HepG2 (cell line): ENCODE results near the gene TLR9. TPM values are rescaled to one million over a fixed set of nuclear protein-coding genes. Genes with fewer than 3 reads are reported as not detected.

Experiments used
- CHD4 ChIP-seq: fragments of 200-600 bp; sonication (generic); IDR thresholded peaks from 2 replicates; pipeline ENCODE4 v1.7.0; 2017; ENCODE audit warnings: mild to moderate bottlenecking, low read length, borderline replicate concordance
- DMAP1 ChIP-seq: IDR thresholded peaks from 2 replicates; pipeline ENCODE4 v1.6.1; 2016
- EED ChIP-seq: sonication (generic); formaldehyde crosslinking; IDR thresholded peaks from 2 replicates; pipeline ENCODE4 v1.5.0; 2020; ENCODE audit warnings: mild to moderate bottlenecking, missing genetic modification reagents
- FOXM1 ChIP-seq: sonication (generic); formaldehyde crosslinking; IDR thresholded peaks from 2 replicates; pipeline ENCODE4 v1.5.0; 2020; ENCODE audit warnings: missing genetic modification reagents
- KLF6 ChIP-seq: IDR thresholded peaks from 2 replicates; pipeline ENCODE4 v1.8.0; 2016; ENCODE audit warnings: missing biosample characterization, missing genetic modification reagents
- NFKB2 ChIP-seq: sonication (generic); formaldehyde crosslinking; IDR thresholded peaks from 2 replicates; pipeline ENCODE4 v1.4.0; 2020; ENCODE audit warnings: missing genetic modification reagents, borderline replicate concordance
- TAF1 ChIP-seq: sonication (generic); formaldehyde crosslinking; IDR thresholded peaks from 2 replicates; pipeline ENCODE4 v1.4.0; 2020; ENCODE audit warnings: missing genetic modification reagents
- ZBTB38 ChIP-seq: sonication (generic); formaldehyde crosslinking; IDR thresholded peaks from 2 replicates; pipeline ENCODE4 v1.5.1; 2020; ENCODE audit warnings: mild to moderate bottlenecking, missing genetic modification reagents
- ZNF501 ChIP-seq: sonication (generic); formaldehyde crosslinking; IDR thresholded peaks from 2 replicates; pipeline ENCODE4 v1.5.1; 2020; ENCODE audit warnings: mild to moderate bottlenecking, moderate library complexity, missing genetic modification reagents
- ZNF619 ChIP-seq: sonication (generic); formaldehyde crosslinking; IDR thresholded peaks from 2 replicates; pipeline ENCODE4 v1.4.0; 2020; ENCODE audit warnings: mild to moderate bottlenecking, missing genetic modification reagents
- ZNF841 ChIP-seq: sonication (generic); formaldehyde crosslinking; IDR thresholded peaks from 2 replicates; pipeline ENCODE4 v1.8.1; 2023; ENCODE audit warnings: missing genetic modification reagents, borderline replicate concordance
- ZSCAN21 ChIP-seq: sonication (generic); formaldehyde crosslinking; IDR thresholded peaks from 2 replicates; pipeline ENCODE4 v1.8.0; 2022; ENCODE audit warnings: mild to moderate bottlenecking, missing genetic modification reagents, moderate library complexity, borderline replicate concordance
- ZSCAN31 ChIP-seq: sonication (generic); formaldehyde crosslinking; IDR thresholded peaks from 2 replicates; pipeline ENCODE4 v1.5.0; 2020; ENCODE audit warnings: low read depth, mild to moderate bottlenecking, missing genetic modification reagents
- polyA plus RNA-seq, 8 experiments: library from polyadenylated mRNA; depleted of rRNA in 3 of 8; stranded (reverse) in 7 of 8; unstranded in 1 of 8; fragments of >200 nt; fragmentation: Illumina TruSeq in 4 of 8; extraction: Trizol in 4 of 8; gene quantifications; 2 replicates each; pipeline versions ENCODE4 v1.2.1 to v1.2.3, GENCODE V29; 2011 to 2016; ENCODE audit warnings: low read depth in 4 of 8, missing spikeins in 1 of 8, mixed read lengths in 1 of 8; ENCODE audit not compliant: insufficient read depth in 1 of 8
- total RNA-seq, 5 experiments: library from RNA; depleted of rRNA; stranded (reverse); fragments of >200 nt; fragmentation: Illumina TruSeq; extraction: Trizol; gene quantifications; 2 replicates each; pipeline ENCODE4 v1.2.3, GENCODE V29; 2016; ENCODE audit warnings: low read depth in 1 of 5
- TF ChIP-seq, protein P1 (sequence below): sonication (generic); formaldehyde crosslinking; IDR thresholded peaks from 2 replicates; pipeline ENCODE4 v1.4.0; 2020; ENCODE audit warnings: mild to moderate bottlenecking, missing genetic modification reagents
- TF ChIP-seq, protein P2 (sequence below): sonication (generic); formaldehyde crosslinking; IDR thresholded peaks from 2 replicates; pipeline ENCODE4 v1.5.1; 2020; ENCODE audit warnings: missing genetic modification reagents, mild to moderate bottlenecking, borderline replicate concordance
- TF ChIP-seq, protein P3 (sequence below): sonication (generic); formaldehyde crosslinking; IDR thresholded peaks from 2 replicates; pipeline ENCODE4 v1.8.0; 2022; ENCODE audit warnings: mild to moderate bottlenecking, missing genetic modification reagents

The TLR9 gene
- total and polyA plus RNA-seq, 2 of the 13 experiments (the other 11 are each of a cell fraction or from before 2014, with no cell fraction given) = not detected

DNA sequence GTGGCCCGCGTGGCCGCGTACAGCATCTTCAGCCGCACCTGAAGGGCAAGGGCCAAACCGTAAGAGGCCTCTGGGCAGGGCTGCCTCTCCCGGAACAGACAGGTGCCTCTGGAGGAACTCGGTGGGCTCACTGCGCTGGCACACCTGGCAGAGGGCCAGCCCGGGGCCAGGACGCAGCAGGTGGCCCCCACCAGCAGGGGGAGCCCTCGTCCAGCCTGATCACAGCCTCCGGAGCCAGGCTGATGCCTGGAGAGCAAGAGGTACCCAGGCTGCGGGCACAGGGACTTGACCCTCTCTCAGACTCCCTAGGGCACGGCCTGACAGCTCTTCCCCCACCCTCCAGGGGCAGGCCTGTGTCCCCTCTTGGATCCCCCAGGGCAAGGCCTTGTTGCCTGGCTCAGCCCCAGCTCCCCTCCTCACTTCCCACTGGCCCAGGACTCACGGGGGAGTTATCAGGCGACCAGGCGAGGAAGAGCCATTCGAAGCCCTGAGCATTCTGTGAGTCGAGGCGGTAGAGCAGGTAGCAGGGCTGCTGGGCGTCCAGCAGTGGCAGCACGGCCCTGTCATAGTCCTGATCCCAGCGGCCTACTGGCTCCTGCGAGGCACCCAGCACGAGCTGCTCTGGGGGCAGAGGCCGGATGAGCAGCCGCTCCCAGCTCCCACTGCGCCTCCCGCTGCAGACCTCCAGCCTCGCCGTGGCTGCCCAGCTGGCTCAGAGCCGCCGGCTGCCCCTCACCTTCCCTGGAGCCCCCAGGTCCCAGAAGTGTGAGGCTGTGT is 6.2 kb upstream of the TLR9 start (continued):
- TF ChIP-seq CHD4 = no peak
- no peak for TF ChIP-seq DMAP1
- no peak for TF ChIP-seq ZBTB38 (CRISPR knock-in tag)
- TF ChIP-seq NFKB2 (CRISPR knock-in tag) = no peak
- TF ChIP-seq, protein P1, sequence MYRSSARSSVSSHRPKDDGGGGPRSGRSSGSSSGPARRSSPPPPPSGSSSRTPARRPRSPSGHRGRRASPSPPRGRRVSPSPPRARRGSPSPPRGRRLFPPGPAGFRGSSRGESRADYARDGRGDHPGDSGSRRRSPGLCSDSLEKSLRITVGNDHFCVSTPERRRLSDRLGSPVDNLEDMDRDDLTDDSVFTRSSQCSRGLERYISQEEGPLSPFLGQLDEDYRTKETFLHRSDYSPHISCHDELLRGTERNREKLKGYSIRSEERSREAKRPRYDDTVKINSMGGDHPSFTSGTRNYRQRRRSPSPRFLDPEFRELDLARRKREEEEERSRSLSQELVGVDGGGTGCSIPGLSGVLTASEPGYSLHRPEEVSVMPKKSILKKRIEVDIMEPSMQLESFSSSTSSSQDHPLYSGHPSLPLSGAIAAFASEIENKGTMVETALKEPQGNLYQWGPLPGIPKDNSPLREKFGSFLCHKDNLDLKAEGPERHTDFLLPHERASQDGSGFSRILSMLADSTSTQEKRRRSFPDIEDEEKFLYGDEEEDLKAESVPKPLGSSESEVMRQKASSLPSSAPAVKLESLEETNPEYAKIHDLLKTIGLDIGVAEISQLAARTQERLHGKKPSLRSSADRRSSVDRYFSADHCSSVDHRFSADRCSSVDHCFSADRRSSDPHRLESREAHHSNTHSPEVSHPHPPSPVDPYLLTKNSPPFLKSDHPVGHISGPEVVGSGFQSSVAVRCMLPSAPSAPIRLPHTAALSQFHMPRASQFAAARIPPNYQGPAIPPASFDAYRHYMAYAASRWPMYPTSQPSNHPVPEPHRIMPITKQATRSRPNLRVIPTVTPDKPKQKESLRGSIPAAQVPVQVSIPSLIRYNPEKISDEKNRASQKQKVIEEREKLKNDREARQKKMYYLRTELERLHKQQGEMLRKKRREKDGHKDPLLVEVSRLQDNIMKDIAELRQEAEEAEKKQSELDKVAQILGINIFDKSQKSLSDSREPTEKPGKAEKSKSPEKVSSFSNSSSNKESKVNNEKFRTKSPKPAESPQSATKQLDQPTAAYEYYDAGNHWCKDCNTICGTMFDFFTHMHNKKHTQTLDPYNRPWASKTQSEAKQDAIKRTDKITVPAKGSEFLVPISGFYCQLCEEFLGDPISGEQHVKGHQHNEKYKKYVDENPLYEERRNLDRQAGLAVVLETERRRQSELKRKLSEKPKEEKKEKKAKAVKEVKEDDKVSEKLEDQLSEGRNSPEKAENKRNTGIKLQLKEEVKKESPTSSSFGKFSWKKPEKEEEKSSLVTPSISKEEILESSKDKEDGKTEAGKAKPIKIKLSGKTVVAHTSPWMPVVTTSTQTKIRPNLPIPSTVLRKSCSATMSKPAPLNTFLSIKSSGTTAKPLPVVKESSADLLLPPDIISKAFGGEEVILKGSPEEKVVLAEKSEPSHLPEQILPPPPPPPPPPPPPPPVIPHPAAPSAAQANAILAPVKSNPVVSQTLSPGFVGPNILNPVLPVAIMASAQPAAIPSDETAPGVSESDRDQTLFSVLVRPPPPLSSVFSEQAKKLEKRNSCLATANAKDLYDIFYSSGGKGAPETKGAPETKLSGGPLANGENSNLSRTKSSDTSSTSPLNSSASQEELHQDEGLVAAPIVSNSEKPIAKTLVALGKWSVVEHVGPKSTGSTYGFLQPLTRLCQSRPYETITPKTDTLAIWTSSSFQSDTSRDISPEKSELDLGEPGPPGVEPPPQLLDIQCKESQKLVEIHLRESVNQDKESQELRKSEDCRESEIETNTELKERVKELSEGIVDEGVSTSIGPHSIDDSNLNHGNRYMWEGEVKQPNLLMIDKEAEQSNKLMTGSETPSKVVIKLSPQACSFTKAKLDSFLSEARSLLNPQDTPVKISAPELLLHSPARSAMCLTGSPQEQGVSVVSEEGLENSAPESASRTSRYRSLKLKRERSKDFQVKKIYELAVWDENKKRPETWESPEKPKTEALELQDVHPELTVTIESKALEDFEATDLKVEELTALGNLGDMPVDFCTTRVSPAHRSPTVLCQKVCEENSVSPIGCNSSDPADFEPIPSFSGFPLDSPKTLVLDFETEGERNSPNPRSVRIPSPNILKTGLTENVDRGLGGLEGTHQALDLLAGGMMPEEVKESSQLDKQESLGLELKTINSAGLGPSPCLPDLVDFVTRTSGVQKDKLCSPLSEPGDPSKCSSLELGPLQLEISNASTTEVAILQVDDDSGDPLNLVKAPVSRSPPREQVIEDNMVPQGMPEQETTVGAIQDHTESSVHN (CRISPR knock-in tag) = no peak
- TF ChIP-seq KLF6 = no peak
- no peak for TF ChIP-seq ZNF841
- TF ChIP-seq ZSCAN31 = no peak
- TF ChIP-seq, protein P2, sequence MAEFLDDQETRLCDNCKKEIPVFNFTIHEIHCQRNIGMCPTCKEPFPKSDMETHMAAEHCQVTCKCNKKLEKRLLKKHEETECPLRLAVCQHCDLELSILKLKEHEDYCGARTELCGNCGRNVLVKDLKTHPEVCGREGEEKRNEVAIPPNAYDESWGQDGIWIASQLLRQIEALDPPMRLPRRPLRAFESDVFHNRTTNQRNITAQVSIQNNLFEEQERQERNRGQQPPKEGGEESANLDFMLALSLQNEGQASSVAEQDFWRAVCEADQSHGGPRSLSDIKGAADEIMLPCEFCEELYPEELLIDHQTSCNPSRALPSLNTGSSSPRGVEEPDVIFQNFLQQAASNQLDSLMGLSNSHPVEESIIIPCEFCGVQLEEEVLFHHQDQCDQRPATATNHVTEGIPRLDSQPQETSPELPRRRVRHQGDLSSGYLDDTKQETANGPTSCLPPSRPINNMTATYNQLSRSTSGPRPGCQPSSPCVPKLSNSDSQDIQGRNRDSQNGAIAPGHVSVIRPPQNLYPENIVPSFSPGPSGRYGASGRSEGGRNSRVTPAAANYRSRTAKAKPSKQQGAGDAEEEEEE (CRISPR knock-in tag) = no peak
- no peak for TF ChIP-seq EED (CRISPR knock-in tag)
- no peak for TF ChIP-seq ZNF619 (CRISPR knock-in tag)
- TF ChIP-seq, protein P3, sequence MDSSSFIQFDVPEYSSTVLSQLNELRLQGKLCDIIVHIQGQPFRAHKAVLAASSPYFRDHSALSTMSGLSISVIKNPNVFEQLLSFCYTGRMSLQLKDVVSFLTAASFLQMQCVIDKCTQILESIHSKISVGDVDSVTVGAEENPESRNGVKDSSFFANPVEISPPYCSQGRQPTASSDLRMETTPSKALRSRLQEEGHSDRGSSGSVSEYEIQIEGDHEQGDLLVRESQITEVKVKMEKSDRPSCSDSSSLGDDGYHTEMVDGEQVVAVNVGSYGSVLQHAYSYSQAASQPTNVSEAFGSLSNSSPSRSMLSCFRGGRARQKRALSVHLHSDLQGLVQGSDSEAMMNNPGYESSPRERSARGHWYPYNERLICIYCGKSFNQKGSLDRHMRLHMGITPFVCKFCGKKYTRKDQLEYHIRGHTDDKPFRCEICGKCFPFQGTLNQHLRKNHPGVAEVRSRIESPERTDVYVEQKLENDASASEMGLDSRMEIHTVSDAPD (CRISPR knock-in tag) = no peak
- TF ChIP-seq FOXM1 = no peak
- no peak for TF ChIP-seq TAF1 (CRISPR knock-in tag)
- TF ChIP-seq ZSCAN21 (CRISPR knock-in tag) = no peak
- no peak for TF ChIP-seq ZNF501 (CRISPR knock-in tag)
